ENCODE data around the gene EEF1G.
"Not testable (repeated sequence)": the region's sequence is repeated elsewhere in the genome, so short reads cannot be mapped to it uniquely, and the experiment has no call there.

Gene EEF1G

DNA sequence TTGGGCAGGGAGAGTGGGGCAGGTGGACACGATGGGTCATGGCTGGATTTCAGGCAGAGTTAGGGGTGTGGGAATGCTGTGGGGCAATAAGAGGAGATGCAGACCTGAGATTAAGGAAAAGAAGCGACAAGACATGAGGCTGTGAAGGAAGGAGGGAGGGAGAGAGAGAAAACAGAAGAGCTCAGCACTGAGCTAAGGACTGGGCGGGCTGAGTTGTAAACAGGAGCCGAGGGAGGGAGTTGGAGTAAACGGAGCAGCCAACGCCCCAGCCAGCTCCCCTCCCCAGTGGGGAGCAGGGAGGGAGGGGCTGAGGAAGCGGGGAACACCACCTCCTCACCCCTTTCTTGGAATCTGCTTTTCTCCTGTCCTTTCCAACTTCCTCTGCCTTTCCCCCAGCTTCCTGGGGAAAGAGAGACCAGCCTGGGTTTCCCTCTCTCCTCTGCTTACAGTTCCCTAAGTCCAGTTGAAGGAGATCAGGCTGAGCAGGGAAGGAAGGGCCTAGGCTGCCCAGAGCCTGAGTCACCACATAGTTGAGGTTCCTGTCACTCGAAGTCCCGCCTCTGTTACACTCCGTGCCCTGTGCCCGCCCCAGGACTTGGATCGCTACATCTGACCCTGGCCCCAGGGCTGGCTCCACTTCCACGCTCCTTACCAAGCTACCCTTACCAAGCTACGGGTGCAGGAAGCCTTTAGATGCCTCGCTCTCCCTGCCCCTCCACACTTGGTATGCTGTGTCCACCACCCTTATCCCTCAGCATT is 20.4 kb downstream of the EEF1G start:
- FAIRE-seq = peak; percentile 84

DNA sequence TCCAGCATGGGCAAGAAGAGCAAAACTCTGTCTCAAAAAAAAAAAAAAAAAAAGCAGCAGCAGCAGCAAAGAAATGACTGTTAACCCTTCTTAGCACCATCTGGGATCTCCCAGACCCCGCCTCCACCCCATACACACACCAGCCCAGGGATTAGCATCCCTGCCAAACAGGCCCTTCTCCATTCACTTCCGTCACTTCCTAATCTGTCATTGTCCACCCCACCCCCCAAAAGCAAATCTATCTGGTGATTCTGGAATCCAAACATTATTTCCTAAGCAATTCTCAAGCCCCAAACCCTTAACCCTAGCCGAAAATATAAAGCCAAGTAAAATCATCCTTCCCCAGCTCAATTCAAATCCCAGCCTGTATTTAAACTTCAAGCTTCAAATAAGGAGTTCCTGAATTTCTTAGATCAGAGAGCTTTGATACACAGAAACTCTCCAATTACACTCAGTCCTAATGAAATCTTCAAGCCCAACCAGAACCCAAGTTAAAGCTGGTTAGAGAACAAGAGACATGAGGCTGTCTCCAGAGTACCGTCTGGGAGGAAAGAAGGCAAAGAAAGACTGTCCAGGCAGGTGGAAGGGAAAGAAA is 21.1 kb downstream of the EEF1G start:
- no peak for FAIRE-seq

DNA sequence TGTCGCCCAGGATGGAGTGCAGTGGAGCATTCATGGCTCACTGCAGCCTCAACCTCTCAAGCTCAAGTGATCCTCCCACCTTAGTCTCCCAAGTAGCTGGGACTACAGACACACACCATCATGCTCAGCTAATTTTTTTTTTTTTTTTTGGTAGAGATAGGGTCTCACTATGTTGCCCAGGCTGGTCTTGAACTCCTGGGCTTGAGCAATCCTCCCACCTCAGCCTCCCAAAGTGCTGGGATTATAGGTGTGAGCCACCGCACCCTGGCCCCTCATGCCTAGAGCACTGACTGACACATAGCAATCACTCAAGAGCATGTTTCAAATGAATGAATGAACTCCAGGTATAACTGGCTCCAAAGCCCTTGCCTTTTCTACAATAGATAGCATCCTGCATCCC is 23.2 kb downstream of the EEF1G start:
- FAIRE-seq = not testable (repeated sequence)

DNA sequence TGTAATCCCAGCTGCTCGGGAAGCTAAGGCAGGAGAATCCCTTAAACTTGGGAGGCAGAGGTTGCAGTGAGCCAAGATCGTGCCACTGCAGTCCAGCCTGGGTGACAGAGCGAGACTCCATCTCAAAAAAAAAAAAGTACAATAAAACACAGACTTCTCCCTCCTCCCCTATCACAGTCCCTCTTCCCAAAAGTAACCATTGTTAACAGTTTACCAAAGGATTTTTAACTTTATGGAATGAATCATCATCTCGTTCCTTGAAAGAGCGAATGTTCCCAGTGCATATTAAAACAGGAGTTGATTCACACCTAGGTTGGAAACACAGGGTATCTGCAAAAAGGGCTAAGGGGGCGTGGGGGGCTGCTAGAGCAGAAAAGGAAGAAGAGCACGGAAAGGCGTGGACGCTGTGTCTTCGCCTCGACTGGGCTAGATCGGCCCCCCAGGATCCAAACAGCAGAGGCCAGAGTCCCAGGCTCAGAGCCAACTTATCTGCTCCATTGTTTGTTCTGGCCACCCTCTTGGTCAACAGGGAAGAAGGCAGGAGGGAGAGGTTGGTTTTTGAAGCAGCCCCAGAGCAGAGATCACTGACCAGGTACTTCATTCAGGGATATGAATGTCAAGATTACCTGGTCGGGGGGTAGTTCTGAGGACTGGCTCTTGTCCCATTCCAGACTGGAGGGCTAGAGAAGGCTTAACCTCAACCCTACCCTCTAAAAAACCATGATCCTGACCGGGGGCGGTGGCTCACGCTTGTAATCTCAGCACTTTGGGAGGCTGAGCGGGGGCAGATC is 25.0 kb downstream of the EEF1G start:
- no peak for FAIRE-seq

DNA sequence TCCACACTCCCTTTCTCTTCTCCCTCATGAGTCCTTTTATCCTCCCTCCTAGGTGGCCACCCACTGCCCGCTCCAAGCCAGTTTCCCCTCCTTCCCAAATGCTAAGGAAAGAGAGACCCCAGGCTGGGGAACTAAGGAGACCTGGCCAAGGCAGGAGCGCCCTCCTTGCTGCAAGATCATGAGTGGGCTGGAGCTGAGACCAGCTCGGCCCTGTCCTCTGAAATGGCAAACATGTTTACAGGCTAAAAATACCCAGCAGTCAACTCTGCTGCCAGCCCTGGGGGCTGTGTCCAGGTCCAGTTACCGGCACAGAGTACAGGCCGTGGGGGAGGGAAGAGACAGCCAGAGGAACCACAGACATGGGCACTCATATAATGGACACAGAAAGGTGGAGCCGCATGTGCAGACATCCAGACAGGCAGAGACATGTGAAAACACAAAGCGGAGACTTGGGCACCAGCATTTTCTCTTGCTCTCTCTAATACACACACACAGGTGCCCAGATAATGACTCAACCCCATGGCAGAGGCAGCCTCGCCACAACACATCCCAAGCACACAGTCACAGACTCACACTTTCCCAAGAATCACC is 25.9 kb downstream of the EEF1G start:
- no peak for FAIRE-seq

DNA sequence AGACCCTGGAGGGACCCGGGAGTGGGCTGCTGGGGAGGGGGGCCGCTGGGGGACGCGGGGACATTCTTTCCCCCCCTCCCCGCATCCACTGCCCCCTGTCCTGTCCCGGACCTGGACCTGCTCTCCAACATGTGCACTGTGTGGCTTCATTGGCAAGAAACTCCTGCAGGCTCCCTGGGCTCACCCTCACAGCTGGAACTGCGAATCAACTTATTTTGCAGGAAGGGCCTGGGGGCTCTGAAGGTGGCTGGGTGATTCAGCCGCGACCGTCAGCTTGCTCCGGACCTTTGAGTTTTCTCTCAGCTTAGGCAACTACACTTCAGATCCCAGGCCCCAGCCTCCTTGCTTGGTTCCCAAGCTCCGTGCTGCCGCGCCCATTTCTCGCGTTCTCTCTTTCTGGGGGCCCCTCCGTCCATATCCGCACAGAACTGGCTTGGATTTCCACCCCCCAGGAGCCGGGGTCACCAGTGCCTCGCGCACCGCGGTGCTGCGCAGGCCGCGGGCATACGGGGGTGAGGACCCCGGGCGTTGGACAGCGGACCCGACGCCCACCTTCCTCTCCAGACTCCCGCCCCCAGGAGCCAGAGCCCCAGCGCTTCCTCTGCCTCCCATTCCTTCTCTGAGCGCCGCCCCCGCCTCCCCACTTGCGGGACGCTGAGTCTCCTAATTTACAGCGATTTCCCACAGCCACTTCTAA is 26.6 kb downstream of the EEF1G start:
- FAIRE-seq = peak; percentile 56

DNA sequence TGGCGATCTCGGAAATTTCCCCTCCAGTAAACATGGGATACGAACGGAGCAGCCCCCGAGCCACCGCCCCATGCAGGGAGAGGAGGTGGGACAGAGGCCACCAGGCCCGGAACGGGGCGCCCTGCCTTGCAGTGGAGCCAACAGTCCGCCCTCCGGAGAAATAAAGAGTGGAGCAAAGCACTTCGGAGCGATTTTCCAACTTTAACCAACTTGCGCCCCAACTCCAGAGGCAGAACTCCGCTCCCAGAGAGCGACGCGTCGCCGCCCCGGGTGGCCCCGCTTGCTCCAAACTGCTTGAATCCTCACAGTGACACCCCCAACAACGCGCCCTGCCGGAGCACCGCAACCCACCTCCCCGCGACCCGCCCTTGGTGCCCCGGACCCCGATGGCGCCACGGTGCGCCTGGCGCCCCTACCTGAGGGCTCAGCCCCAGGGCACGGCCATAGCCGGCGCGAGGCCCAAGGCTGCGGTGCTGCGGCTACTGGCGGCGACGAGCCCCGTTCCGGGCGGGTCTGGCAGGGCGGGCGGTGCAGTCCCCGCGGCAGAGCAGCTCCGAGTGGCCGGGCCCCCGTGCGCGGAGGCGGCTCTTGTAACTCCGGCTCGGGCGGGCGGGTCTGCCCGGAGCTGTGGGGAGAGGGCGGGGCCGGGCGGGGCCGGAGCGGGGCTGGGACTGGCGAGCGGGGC is 27.3 kb downstream of the EEF1G start, which contains the start of gene AHNAK:
Gene AHNAK, minus strand, starts transcription at position 563 of the 685 bp plus-strand sequence. CDS start 10,708 bp downstream, outside the sequence.
- no peak for FAIRE-seq

DNA sequence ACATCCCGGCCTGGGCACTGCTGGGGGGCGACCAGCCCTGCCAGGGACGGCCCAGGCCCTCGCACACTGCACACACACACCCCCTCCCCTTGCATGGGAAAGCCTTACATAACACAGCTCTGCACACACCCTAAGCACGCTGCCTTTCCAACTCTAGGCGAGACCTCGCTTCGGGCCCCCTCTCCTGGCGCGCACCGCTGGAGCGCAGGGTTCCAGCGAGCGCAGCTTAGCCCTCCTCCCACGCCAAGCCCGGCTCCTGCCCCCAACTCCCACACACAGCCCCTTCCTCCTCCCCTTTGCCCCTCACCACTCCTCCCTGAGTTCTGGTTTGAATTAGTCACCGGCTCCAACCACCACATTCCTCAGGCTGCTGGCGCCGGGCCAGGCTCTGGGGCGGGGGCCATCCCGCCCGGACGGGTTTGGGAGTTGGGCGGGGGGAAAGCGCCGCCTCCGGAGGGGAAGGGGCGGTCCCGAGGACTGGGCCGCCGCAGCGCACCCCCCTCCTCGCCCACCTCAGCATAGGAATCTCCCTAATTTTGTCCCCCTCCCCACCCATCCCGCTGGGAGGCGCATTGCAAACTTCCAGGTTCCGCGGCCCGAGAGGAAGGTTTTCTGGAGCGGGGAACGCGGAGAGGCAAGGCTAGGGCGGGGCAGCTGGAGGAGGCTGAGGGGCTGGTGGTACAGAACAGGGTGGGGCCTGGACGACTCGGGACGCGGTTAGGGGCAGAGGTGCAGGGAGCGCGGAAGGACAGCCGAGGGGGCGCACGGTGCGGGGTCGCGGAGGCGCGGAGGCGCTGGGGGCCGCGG is 28.1 kb downstream of the EEF1G start:
- FAIRE-seq = peak; percentile 89

DNA sequence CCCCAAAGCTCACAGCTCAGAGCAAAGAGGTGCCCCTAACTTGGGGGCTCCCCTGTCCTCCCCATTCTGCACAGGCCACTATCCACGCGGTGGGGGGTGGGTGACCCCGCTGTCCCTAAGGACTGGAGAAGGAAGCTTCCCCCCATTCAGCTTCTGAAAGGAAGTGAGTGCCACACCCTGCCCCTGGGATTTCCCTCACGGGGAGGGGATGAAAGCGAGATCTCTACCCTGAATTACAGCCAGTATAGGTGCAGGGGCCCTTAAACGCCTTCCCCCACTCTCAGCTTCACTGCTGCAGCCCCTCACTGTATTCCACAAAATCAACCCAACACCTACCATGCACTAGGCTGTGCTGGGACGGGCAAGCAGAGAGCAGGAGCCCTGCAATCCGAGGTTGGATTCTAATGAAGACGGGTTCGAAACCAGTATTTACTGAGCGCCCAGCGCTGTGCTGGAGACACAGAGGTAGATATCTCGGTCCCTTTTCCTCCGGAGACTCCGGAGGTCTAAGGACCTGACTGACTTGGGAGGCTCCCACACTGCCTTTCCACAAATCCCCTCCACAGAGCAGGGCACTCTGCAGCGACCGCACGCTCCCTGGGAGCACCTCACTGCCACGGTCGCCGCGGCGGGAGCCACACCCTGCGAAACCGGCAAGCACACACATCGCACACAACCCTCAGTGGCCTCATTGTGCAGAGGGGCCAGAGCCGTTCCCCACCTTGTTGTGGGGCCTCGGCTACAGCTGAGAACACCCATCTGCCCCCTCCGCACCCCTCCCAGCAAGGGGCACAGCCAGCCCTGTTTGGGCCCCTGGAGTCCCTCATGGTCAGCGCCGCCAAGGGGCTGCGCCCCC is 28.9 kb downstream of the EEF1G start:
- FAIRE-seq = no peak

DNA sequence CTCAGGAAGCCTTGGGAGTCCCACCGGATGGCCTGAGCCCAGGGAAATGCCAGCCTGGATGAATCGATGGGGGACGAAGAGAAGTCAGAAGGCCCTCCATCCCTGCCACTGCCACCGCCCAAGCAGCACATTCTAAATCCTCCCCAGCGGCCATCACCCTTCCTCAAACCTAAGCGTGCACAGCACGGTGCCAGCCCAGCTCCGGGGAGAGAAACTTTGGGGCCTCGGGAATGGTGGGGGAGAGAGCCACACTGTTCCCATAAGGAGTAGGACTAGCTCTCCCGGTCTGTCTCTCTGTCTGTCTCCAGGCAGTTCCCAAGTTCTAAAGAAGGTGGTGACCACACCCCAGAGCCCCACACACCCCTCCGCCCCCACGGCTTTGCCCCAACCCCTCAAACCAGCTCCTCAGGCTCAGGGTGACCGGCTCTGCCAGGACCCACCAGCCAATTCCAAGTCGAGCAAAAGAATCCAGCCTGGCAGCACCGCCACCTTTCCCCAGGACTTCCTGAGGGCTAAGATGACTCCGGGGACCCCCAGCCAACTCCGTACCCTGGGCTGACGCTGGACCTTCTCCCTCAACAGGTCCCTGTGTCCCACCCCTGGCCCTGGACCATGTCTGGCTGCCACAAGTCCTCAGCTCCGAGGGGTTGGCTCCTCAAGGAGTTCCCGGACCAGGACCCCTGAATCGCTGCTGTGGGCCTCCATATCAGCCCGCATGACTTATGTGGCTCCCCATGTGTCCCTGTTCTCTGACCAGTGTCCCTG is 29.8 kb downstream of the EEF1G start:
- no peak for FAIRE-seq

DNA sequence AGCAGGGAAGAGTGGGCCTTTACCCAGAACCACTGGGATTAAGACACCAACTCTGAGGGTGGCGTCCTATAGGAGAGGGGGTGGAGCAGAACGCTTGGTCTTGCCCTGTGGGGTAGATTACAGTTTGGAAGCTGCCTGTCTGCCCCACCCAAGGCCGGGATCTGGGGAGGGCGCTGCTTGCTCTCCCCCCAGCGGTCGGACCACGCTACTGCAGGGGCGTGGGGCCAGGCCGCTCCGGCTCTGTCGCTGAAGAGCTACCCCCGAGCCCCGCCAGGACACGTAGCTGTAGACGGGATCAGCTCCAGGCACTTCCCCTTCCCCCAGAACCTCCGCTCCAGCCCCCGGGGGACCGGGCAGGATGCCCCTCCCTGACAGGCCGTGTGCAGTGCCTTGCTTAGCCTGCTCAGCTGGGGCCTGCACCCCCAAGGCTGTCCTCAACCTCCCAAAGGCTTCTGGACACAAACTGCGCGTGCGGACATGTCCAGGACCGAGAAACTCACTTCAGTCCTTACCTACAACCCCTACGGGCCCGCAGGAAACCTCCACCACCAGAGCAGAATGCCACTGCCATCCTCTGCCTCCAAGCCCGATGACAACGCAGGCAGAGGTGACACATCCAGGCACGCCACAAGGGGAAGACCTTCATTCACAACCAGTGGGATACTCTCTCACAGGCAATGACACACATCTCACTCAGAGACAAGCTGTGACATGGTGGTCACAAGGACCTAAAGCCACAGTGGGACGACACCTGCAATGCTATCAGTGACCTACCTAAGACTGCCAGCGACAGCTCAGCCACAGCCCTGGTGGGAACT is 30.7 kb downstream of the EEF1G start:
- FAIRE-seq = peak; percentile 68

DNA sequence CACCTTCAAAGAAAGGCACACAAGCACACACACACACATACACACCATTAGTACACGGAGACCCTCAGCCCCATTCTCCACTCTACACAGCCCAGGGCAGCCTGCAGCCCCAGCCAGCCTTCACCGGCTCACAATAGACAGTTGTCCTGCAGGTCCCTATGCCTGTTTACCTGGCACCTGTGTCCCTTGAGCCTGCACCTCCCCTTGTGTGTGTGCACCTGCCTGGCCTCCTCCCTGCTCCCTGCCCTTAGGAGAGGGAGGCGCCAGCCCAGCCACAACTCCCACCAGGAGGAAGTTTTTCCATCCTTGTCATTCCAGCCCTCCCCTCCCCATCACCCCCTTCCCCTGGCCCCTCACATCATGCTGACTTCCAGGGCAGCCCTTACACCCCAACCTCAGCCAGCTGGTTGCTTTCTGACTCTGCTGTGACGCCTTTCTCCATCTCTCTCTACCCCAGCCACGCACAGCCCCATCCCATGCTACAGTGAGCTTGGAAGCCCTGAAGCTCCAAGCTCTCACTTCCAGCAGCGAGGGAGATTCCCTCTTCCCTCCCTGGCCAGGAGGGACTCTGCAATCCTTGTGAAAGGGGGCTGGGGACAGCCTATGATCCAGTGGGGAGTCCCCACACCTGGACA is 31.5 kb downstream of the EEF1G start:
- no peak for FAIRE-seq

DNA sequence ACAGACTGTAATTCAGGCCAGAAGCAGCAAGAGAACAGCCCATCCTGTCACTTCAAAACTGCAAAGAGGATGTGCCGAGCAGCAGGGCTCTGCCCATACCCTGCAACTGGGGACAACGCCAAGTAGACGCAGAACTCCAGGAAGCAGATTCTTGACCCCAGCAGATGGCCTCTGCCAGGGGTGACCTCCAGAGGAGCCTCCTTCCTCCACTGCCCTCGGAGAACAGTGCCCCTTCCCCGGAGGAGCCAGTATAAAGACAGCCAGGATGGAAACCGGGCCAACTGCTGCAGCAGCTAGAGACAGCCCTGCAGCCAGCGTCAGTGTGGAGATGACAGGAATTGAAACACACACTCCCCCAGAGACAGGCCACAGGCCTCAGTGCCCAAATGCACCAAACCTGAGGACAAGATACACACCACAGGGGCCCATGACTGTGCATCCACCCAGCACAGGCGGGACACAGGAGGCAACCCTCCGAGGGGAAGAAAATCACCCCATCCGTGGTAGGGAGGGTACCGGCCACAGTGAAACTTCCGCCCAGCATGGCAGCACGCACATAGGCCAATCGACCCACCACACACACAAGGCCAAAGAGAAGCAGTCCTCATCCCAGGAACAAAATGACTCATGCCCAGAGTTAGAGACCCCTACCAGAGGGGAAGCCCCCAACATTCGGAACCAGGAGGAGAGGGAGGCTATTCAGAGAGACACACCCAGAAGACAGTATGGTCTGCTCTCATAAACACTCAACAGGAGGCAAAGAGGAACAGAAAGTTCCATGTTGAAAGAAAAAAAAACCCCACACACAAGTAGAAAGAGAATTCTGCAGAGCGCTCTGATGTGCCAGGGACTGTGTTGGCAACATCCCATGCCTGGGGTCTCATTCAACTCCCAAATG is 32.6 kb downstream of the EEF1G start:
- FAIRE-seq = no peak

DNA sequence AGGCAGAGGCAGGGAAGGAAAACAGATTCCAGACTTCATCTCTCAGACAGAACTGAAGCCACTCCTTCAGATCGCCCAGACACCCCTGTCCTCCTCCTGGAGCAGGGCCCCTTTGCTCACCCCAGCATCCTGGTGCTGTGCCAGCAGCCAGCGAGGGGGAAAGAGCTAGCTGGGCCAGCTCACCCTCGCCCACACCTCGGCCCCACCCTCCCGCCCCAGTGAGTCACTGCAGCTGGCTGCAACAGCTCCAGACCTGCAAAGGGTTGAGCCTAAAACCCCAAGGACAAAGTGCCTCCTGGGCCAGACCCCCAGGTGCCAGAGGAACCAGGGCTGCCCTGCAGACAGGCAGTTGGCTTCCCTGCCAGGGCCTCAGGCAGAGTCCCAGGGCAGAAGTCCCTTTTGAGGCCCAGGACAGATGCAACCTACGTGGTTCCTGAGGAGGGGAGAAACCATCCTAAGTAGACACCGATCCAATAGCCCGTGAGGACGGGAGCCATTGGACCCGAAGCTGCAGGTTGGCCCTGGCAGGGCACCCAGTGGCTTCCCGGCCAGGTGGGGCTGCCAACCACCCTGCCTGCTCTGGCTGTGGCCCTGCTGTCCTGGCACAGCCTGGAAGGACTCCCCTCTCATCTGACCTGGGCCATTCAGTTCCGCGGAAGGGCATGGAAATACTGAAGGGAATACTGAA is 34.3 kb downstream of the EEF1G start:
- FAIRE-seq = no peak

DNA sequence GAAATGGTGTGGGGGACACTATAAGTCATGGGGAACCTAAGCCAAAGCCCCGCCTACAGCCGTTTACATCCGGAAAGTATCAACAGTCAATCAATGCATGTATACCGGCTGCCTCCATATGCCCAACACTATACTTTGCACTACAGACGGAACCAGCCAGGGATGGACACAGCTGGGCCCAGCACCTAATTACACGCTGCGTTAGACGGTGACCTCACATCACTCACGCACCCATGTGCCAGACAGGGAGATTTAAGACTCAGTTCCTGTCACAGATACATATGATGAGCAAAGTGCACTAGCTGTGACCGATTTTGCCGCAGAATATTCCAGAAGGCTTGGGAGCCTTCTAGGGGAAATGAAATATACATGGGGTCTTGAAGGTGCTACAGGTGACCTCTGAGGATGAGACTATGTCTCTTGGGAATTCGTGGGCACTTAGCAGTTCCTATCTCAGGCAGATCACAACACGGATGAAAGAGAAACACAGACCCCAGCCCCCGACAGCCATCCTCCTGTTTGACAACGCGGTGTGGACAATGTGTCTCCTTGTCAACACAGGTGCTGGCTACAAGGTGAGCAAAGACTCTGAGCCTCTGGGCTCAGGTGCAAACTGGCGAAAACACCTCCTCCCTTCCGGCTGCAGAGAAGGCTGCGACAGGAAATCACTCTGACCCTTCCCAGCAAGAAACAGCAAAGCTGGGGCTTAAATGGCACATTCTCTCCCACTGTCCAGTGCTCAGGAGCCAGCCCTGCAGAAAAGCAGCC is 35.0 kb downstream of the EEF1G start:
- no peak for FAIRE-seq

Measured in G401.6 (cell line).